ENCODE results near the gene GPX7. TPM values are rescaled to one million over a fixed set of nuclear protein-coding genes. Genes with fewer than 3 reads are reported as not detected.
A peak's percentile ranks its signal among the peaks of the same experiment; 100 is the strongest.

Gene GPX7
- total RNA-seq, 1 donor from 2014 or later: 20.9 TPM

- ATAC-seq (ENCODE audit: low read depth) (no peak), DNase-seq (no peak)
- Mint-ChIP-seq H3K9me3 (no peaks in the 10 kb centered on the region), H3K36me3 (ENCODE audit: low read depth) (no peaks in the 10 kb centered on the region), H3K4me1 (peaks cover 34% of the 10 kb centered on the region), H3K27me3 (no peaks in the 10 kb centered on the region), H3K27ac (no peak overlapping the region), H3K4me3 (no peak overlapping the region)
- POLR2A ChIA-PET: interaction anchor here (1.0 kb wide), 1 partner anchor 53 kb away, joined by 3 read pairs; no protein-coding TSS in a partner anchor
- CTCF ChIA-PET: no interaction called here
- no peak for TF ChIP-seq CTCF (IDR thresholded peaks at IDR 0.05)
- intact Hi-C loops (cut with micrococcal nuclease): no loop called here
Observed at GRCh38 chr1:52588027-52588426, 14.1 kb upstream of the GPX7 start.

- Mint-ChIP-seq H3K27me3 (no peaks in the 10 kb centered on the region), H3K27ac (peak overlapping the region; percentile 19), H3K36me3 (ENCODE audit: low read depth) (no peaks in the 10 kb centered on the region), H3K4me3 (no peak overlapping the region), H3K9me3 (no peaks in the 10 kb centered on the region), H3K4me1 (peaks cover 39% of the 10 kb centered on the region)
- no peak for TF ChIP-seq CTCF (IDR thresholded peaks at IDR 0.05)
- intact Hi-C loops (cut with micrococcal nuclease): no loop called here
- ChIA-PET CTCF (no interaction called here), POLR2A (interaction anchor here (1.0 to 2.1 kb wide), 2 partner anchors 35 to 52 kb away, joined by 3 to 6 read pairs; partner anchors contain the start of gene TUT4)
- ATAC-seq (ENCODE audit: low read depth): no peak
- no peak for DNase-seq
Observed at GRCh38 chr1:52588535-52588934, 13.6 kb upstream of the GPX7 start.

- intact Hi-C loops (cut with micrococcal nuclease): no loop called here
- DNase-seq (no peak), ATAC-seq (ENCODE audit: low read depth) (no peak)
- no peak overlapping the region for H3K4me3 Mint-ChIP-seq
- POLR2A ChIA-PET: interaction anchor here (2.1 kb wide), 1 partner anchor 37 kb away, joined by 6 read pairs; the partner anchor contains the start of gene TUT4
- H3K9me3 Mint-ChIP-seq: no peaks in the 10 kb centered on the region
- H3K27ac Mint-ChIP-seq: no peak overlapping the region
- CTCF ChIA-PET: no interaction called here
- no peak for TF ChIP-seq CTCF (IDR thresholded peaks at IDR 0.05)
- no peaks in the 10 kb centered on the region for H3K27me3 Mint-ChIP-seq
- H3K36me3 Mint-ChIP-seq (ENCODE audit: low read depth): no peaks in the 10 kb centered on the region
- H3K4me1 Mint-ChIP-seq: peaks cover 45% of the 10 kb centered on the region
Observed at GRCh38 chr1:52590266-52590665, 11.9 kb upstream of the GPX7 start.

- peak overlapping the region; percentile 42 for H3K4me3 Mint-ChIP-seq
- H3K9me3 Mint-ChIP-seq: no peaks in the 10 kb centered on the region
- no peak for TF ChIP-seq CTCF (IDR thresholded peaks at IDR 0.05)
- no peaks in the 10 kb centered on the region for H3K36me3 Mint-ChIP-seq (ENCODE audit: low read depth)
- ATAC-seq (ENCODE audit: low read depth) (peak; percentile 63), DNase-seq (no peak)
- ChIA-PET POLR2A (interaction anchor here (0.6 to 4.4 kb wide), 9 partner anchors 9 to 121 kb away, joined by 3 to 25 read pairs (median 5); partner anchors contain the start of genes GPX7, SHISAL2A and TUT4), CTCF (no interaction called here)
- no peaks in the 10 kb centered on the region for H3K27me3 Mint-ChIP-seq
- intact Hi-C loops (cut with micrococcal nuclease): loop anchor here (1.0 kb wide), 1 partner anchor 10 kb away; the partner anchor contains the start of gene GPX7
- H3K4me1 Mint-ChIP-seq: peaks cover 40% of the 10 kb centered on the region
- peak overlapping the region; percentile 62 for H3K27ac Mint-ChIP-seq
Observed at GRCh38 chr1:52592637-52593323, 9.4 kb upstream of the GPX7 start.

GRCh38 chr1:52593495-52593894, 8.7 kb upstream of the GPX7 start:
- intact Hi-C loops (cut with micrococcal nuclease): loop anchor here (1.0 kb wide), 1 partner anchor 9 kb away; the partner anchor contains the start of gene GPX7
- no peak for TF ChIP-seq CTCF (IDR thresholded peaks at IDR 0.05)
- Mint-ChIP-seq H3K9me3 (no peaks in the 10 kb centered on the region), H3K4me1 (peaks cover 35% of the 10 kb centered on the region), H3K27ac (peak overlapping the region; percentile 62), H3K36me3 (ENCODE audit: low read depth) (no peaks in the 10 kb centered on the region), H3K27me3 (no peaks in the 10 kb centered on the region), H3K4me3 (no peak overlapping the region)
- ChIA-PET CTCF (no interaction called here), POLR2A (interaction anchor here (0.5 to 4.4 kb wide), 10 partner anchors 8 to 189 kb away, joined by 3 to 25 read pairs (median 6); partner anchors contain the start of genes GPX7, ORC1, PRPF38A and SHISAL2A)
- no peak for DNase-seq
- no peak for ATAC-seq (ENCODE audit: low read depth)

All from activated B cell treated with CpG ODN at 0.5 μM for 24 hours (primary cell).